K562 (cell line): ENCODE results near the gene LIX1L. TPM values are rescaled to one million over a fixed set of nuclear protein-coding genes. Genes with fewer than 3 reads are reported as not detected.

Source experiments
- CHD1 ChIP-seq: fragments of 200-600 bp; sonication (generic); IDR thresholded peaks from one replicate; pipeline ENCODE4 v1.6.1; 2012; ENCODE audit warnings: mild to moderate bottlenecking, moderate library complexity, low read length, inconsistent platforms
- KLF1 ChIP-seq: fragments of 450-650 bp; IDR thresholded peaks from 2 replicates; pipeline ENCODE4 v1.6.1; 2016; ENCODE audit warnings: missing genetic modification characterization, missing compliant biosample characterization
- RBM25 ChIP-seq: fragments of 200-400 bp; formaldehyde crosslinking; IDR thresholded peaks from 2 replicates; pipeline ENCODE4 v1.6.1; 2018; ENCODE audit warnings: low read length, low read depth, moderate library complexity; ENCODE audit not compliant: severe bottlenecking
- ZBTB40 ChIP-seq, 2 experiments: fragments of 450-650 bp in 1 of 2; sonication (generic) in 1 of 2; formaldehyde crosslinking in 1 of 2; IDR thresholded peaks; 2 replicates each; pipeline versions ENCODE4 v1.7.1 to v1.9.0; 2016 to 2022; ENCODE audit warnings: inconsistent platforms in 1 of 2, mild to moderate bottlenecking in 1 of 2, missing genetic modification reagents in 1 of 2
- ZBTB49 ChIP-seq: sonication (generic); formaldehyde crosslinking; IDR thresholded peaks from 2 replicates; pipeline ENCODE4 v1.8.0; 2022; ENCODE audit warnings: missing genetic modification reagents, mild to moderate bottlenecking, borderline replicate concordance
- polyA plus RNA-seq, 8 experiments: library from polyadenylated mRNA; depleted of rRNA in 4 of 8; stranded (reverse) in 5 of 8; unstranded in 3 of 8; fragments of >200 nt; fragmentation: Nextera tagmentation in 2 of 8; fragmentation: Illumina TruSeq in 1 of 8; extraction: Ambion mirVana in 2 of 8; extraction: Trizol in 1 of 8; gene quantifications; 2 replicates each; pipeline versions ENCODE4 v1.2.1 to v1.2.3, GENCODE V29; 2011 to 2014; ENCODE audit warnings: inconsistent platforms in 1 of 8, missing spikeins in 1 of 8
- total RNA-seq, 7 experiments: library from RNA; depleted of rRNA in 6 of 7; stranded (reverse); fragments of >200 nt in 6 of 7; fragmentation: Illumina TruSeq in 2 of 7; extraction: Trizol in 2 of 7; gene quantifications; 2 replicates each; pipeline versions ENCODE4 v1.2.1 to v1.2.3, GENCODE V29; 2011 to 2021; ENCODE audit warnings: low replicate concordance in 1 of 7

LIX1L gene
- total and polyA plus RNA-seq, 9 of the 15 experiments (the other 6 are each of a cell fraction or from before 2014, with no cell fraction given) = 4.6 to 26.5 (median 12.5) TPM

DNA sequence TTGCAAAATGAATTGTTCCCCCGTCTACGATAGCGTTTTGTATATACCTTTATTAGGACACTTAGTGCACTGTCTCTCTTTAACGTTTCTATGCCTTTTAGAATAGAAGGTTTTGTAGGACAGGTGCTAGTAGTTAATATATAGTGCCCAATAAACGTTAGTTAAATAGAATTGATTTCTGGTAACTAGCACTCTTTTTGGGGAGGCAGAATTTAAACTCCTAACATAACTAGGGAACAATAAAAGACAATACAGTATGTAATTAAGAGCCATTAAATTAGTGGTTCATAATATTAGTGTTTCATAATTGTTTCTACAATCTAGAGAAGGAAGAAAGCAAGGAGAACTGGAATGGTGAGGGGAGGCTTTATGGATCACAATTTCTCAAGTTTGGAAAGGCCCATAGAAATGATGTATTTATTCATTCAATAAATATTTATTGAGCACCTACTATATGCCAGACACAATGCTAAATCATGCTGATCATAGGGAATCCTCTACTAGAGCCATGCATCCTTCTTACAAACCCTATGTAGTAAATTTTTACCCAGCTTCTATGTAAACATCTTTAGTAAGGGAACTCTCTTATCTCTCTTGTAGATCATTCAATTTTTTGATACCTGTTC is 7.4 kb upstream of the LIX1L start (continued):
- TF ChIP-seq ZBTB40 (IDR thresholded peaks at IDR 0.05) = peak; percentile 78
- no peak for TF ChIP-seq ZBTB40 (CRISPR knock-in tag; IDR thresholded peaks at IDR 0.05)
- TF ChIP-seq RBM25 = peak; percentile 73
- no peak for TF ChIP-seq CHD1
- TF ChIP-seq KLF1 (tag) = no peak
- 0 out of 2 replicates have a peak, but pooled peaks have one; percentile 38 for TF ChIP-seq ZBTB49 (CRISPR knock-in tag)
